ENCODE data around the gene GLOD5. TPM values are rescaled to one million over a fixed set of nuclear protein-coding genes. Genes with fewer than 3 reads are reported as not detected.
A peak's percentile ranks its signal among the peaks of the same experiment; 100 is the strongest.

Gene GLOD5
- total RNA-seq, 1 experiment from 2014 or later: not detected

DNA sequence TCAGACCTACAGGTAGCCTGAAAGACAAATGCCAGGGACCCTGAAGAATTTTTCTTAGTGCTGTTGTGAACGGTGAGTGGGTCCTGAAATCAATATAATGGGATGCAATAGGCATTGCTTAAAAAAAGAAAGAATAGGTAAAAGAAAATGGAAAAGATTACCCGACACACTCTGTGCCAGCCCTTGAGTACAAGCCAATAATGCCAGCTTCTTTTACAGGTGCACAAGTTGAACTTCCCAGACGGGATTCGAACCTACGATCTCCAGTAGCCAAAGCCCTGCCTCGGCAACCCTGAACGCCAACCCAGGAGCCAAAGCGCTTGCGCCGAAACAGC lies 24.7 kb upstream of the GLOD5 start:
- BruUV-seq (replicated peaks): no TSS peak
- H3K9me3 ChIP-seq (ENCODE audit: control insufficient read depth, insufficient read depth, low read depth, low read length): no peaks in the 10 kb centered on the region
- H3K4me1 ChIP-seq (ENCODE audit: control insufficient read depth, insufficient read depth, low read length): peaks cover 4% of the 10 kb centered on the region
- ATAC-seq (no peak), DNase-seq (ENCODE audit: low read depth, low spot score) (no peak)
- TF ChIP-seq, protein P1, sequence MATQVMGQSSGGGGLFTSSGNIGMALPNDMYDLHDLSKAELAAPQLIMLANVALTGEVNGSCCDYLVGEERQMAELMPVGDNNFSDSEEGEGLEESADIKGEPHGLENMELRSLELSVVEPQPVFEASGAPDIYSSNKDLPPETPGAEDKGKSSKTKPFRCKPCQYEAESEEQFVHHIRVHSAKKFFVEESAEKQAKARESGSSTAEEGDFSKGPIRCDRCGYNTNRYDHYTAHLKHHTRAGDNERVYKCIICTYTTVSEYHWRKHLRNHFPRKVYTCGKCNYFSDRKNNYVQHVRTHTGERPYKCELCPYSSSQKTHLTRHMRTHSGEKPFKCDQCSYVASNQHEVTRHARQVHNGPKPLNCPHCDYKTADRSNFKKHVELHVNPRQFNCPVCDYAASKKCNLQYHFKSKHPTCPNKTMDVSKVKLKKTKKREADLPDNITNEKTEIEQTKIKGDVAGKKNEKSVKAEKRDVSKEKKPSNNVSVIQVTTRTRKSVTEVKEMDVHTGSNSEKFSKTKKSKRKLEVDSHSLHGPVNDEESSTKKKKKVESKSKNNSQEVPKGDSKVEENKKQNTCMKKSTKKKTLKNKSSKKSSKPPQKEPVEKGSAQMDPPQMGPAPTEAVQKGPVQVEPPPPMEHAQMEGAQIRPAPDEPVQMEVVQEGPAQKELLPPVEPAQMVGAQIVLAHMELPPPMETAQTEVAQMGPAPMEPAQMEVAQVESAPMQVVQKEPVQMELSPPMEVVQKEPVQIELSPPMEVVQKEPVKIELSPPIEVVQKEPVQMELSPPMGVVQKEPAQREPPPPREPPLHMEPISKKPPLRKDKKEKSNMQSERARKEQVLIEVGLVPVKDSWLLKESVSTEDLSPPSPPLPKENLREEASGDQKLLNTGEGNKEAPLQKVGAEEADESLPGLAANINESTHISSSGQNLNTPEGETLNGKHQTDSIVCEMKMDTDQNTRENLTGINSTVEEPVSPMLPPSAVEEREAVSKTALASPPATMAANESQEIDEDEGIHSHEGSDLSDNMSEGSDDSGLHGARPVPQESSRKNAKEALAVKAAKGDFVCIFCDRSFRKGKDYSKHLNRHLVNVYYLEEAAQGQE (IDR thresholded peaks at IDR 0.05; ENCODE audit: insufficient read depth in 1 of 2, low read depth in 2 of 2, low read length in 1 of 2): no peak
- TF ChIP-seq, protein P2, sequence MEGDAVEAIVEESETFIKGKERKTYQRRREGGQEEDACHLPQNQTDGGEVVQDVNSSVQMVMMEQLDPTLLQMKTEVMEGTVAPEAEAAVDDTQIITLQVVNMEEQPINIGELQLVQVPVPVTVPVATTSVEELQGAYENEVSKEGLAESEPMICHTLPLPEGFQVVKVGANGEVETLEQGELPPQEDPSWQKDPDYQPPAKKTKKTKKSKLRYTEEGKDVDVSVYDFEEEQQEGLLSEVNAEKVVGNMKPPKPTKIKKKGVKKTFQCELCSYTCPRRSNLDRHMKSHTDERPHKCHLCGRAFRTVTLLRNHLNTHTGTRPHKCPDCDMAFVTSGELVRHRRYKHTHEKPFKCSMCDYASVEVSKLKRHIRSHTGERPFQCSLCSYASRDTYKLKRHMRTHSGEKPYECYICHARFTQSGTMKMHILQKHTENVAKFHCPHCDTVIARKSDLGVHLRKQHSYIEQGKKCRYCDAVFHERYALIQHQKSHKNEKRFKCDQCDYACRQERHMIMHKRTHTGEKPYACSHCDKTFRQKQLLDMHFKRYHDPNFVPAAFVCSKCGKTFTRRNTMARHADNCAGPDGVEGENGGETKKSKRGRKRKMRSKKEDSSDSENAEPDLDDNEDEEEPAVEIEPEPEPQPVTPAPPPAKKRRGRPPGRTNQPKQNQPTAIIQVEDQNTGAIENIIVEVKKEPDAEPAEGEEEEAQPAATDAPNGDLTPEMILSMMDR (IDR thresholded peaks at IDR 0.05): no peak
- TF ChIP-seq SIN3A (IDR thresholded peaks at IDR 0.05; ENCODE audit: borderline replicate concordance, insufficient read depth, low read depth, low read length) (no peak), POLR2AphosphoS5 (IDR thresholded peaks at IDR 0.05; ENCODE audit: low read depth, low read length) (no peak), TCF7L2 (IDR thresholded peaks at IDR 0.05; ENCODE audit: low read depth, low read length) (no peak)
- H3K27me3 ChIP-seq (ENCODE audit: control insufficient read depth, insufficient read depth, low read length): no peaks in the 10 kb centered on the region
- no peaks in the 10 kb centered on the region for H3K36me3 ChIP-seq (ENCODE audit: control insufficient read depth, insufficient read depth, low read length)
- H3K4me3 ChIP-seq (ENCODE audit: low read depth in 2 of 2, low read length in 2 of 2): peak overlapping the region; percentile 58 to 74
- peak overlapping the region; percentile 95 for H3K27ac ChIP-seq (ENCODE audit: low read length)
- ChIA-PET POLR2A (interaction anchor here (0.6 kb wide), 1 partner anchor 62 kb away, joined by 3 read pairs; no protein-coding TSS in a partner anchor), CTCF (no interaction called here)
- in situ Hi-C loops (cut with HindIII; ENCODE audit: low pct_unique_long_range_greater_than_20kb, low sequenced_read_pairs) (no loop called here), intact Hi-C loops (cut with micrococcal nuclease; ENCODE audit: unreplicated experiment) (no loop called here)

DNA sequence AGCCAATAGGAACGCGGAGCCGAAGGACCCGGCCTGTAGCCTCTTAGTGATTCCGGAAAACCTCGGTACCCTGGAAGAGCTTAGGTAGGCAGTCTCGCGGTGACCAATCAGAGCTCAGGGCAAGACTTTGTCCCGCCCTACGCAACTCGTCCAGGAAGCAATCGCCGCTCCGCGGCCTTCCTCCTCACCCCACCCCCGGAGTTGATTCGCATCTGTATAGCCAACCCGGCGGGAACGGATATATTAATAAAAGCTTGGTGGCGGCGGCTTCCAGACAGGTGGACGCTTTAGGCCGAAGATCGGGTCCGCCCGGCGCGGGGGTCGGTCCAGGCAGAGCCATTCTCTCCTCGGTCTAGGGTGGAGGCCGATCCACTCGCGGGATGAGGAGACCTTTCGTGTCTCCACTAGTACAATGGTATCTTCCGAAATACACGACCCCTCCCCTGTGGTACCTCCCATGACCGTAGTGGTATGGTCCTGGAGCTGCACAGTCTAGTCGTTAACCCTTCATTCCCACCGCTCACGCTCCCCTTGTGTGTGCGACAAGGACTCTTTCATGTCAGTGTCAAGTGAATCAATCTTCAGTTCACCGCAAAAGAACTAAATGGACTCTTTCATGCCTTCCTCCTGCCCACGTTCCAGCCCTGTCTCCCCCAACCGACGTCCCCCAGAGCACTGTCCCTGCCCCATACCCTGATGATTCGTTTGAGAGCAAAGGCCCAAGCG lies 24.2 kb upstream of the GLOD5 start:
- in situ Hi-C loops (cut with HindIII; ENCODE audit: low pct_unique_long_range_greater_than_20kb, low sequenced_read_pairs) (no loop called here), intact Hi-C loops (cut with micrococcal nuclease; ENCODE audit: unreplicated experiment) (no loop called here)
- peak overlapping the region; percentile 58 to 74 for H3K4me3 ChIP-seq (ENCODE audit: low read depth in 2 of 2, low read length in 2 of 2)
- BruUV-seq (replicated peaks): no TSS peak
- ChIA-PET POLR2A (interaction anchor here (0.5 to 0.6 kb wide), 2 partner anchors 63 to 169 kb away, joined by 3 to 5 read pairs; no protein-coding TSS in a partner anchor), CTCF (interaction anchor here (0.6 kb wide), 1 partner anchor 418 kb away, joined by 3 read pairs; no protein-coding TSS in a partner anchor)
- H3K27ac ChIP-seq (ENCODE audit: low read length): peak overlapping the region; percentile 95
- no peaks in the 10 kb centered on the region for H3K9me3 ChIP-seq (ENCODE audit: control insufficient read depth, insufficient read depth, low read depth, low read length)
- H3K27me3 ChIP-seq (ENCODE audit: control insufficient read depth, insufficient read depth, low read length): no peaks in the 10 kb centered on the region
- ATAC-seq (peak; percentile 99), DNase-seq (ENCODE audit: low read depth, low spot score) (peak; percentile 92)
- peak; percentile 82 for TF ChIP-seq POLR2AphosphoS5 (IDR thresholded peaks at IDR 0.05; ENCODE audit: low read depth, low read length)
- TF ChIP-seq, protein P1 (IDR thresholded peaks at IDR 0.05; ENCODE audit: insufficient read depth in 1 of 2, low read depth in 2 of 2, low read length in 1 of 2): no peak
- TF ChIP-seq TCF7L2 (IDR thresholded peaks at IDR 0.05; ENCODE audit: low read depth, low read length): 0 out of 2 replicates have a peak, but pooled peaks have one; percentile 24
- TF ChIP-seq, protein P2 (IDR thresholded peaks at IDR 0.05): no peak
- 0 out of 2 replicates have a peak, but pooled peaks have one; percentile 32 for TF ChIP-seq SIN3A (IDR thresholded peaks at IDR 0.05; ENCODE audit: borderline replicate concordance, insufficient read depth, low read depth, low read length)
- peaks cover 4% of the 10 kb centered on the region for H3K4me1 ChIP-seq (ENCODE audit: control insufficient read depth, insufficient read depth, low read length)
- H3K36me3 ChIP-seq (ENCODE audit: control insufficient read depth, insufficient read depth, low read length): no peaks in the 10 kb centered on the region

Data from Panc1 (cell line).